ENCODE measurements around the gene CREB3.

DNA sequence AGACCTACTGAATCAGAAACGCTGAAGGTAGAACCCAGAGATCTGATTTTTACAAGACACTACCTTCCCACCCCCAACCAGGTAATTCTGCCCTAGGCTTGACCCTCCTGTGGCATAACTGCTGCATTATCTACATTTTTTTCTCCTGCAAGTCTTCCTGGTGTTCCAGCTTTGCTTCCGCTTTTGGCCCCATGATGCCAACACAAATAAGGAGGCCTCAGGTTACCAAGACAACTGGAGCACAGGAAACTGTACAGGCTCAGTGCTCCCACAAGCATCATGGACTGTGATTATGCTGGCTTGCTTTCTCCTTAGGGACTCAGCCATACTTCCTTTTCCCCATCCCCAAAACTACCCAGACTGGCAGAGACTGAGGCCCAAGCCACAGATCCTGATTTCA lies 28.2 kb downstream of the CREB3 start:
- TF ChIP-seq, protein P1, sequence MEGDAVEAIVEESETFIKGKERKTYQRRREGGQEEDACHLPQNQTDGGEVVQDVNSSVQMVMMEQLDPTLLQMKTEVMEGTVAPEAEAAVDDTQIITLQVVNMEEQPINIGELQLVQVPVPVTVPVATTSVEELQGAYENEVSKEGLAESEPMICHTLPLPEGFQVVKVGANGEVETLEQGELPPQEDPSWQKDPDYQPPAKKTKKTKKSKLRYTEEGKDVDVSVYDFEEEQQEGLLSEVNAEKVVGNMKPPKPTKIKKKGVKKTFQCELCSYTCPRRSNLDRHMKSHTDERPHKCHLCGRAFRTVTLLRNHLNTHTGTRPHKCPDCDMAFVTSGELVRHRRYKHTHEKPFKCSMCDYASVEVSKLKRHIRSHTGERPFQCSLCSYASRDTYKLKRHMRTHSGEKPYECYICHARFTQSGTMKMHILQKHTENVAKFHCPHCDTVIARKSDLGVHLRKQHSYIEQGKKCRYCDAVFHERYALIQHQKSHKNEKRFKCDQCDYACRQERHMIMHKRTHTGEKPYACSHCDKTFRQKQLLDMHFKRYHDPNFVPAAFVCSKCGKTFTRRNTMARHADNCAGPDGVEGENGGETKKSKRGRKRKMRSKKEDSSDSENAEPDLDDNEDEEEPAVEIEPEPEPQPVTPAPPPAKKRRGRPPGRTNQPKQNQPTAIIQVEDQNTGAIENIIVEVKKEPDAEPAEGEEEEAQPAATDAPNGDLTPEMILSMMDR (IDR thresholded peaks at IDR 0.05; ENCODE audit: poor library complexity, severe bottlenecking), result no peak
- TF ChIP-seq POLR2AphosphoS5 (IDR thresholded peaks at IDR 0.05), result no peak
- TF ChIP-seq RAD21 (conservative IDR thresholded peaks at IDR 0.05), result no peak
- TF ChIP-seq MXI1 (conservative IDR thresholded peaks at IDR 0.05; ENCODE audit: poor library complexity, severe bottlenecking), result no peak
- no peak for TF ChIP-seq EP300 (conservative IDR thresholded peaks at IDR 0.05; ENCODE audit: poor library complexity, severe bottlenecking)
- no peak for TF ChIP-seq EZH2 (IDR thresholded peaks at IDR 0.05; ENCODE audit: borderline replicate concordance, insufficient read depth, low read length, poor library complexity, severe bottlenecking)
- no peak for TF ChIP-seq TAF1 (IDR thresholded peaks at IDR 0.05; ENCODE audit: low read depth)
- no peak for TF ChIP-seq REST (IDR thresholded peaks at IDR 0.05; ENCODE audit: borderline replicate concordance)
- no peak for TF ChIP-seq SMC3 (conservative IDR thresholded peaks at IDR 0.05; ENCODE audit: poor library complexity)

All from neural cell (in vitro differentiated cells).